ENCODE data around the gene RUNX1. TPM values are rescaled to one million over a fixed set of nuclear protein-coding genes. Genes with fewer than 3 reads are reported as not detected.

Gene RUNX1
- total and polyA plus RNA-seq, 4 donors, result 23.3 to 100 (median 33.4) TPM

DNA sequence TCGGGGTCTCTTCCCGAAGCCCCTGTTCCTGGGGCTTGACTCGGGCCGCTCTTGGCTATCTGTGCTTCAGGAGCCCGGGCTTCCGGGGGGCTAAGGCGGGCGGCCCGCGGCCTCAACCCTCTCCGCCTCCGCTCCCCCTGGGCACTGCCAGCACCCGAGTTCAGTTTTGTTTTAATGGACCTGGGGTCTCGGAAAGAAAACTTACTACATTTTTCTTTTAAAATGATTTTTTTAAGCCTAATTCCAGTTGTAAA, 158.7 kb downstream of the RUNX1 start:
- Histone ChIP-seq H3K9ac (ENCODE audit: insufficient read depth in 1 of 2, low read length in 2 of 2) (no peak overlapping the region), H3K27ac (ENCODE audit: low read depth in 1 of 2, low read length in 1 of 2) (peak overlapping the region in 1 of 2 donors; percentile 94), H3K27me3 (ENCODE audit: control insufficient read depth in 3 of 3, insufficient read depth in 3 of 3, low read length in 2 of 3) (peaks cover 0 to 64% (median 63%) of the 10 kb centered on the region in 3 donors), H3K9me3 (ENCODE audit: control insufficient read depth in 4 of 4, insufficient read depth in 3 of 4, low read length in 3 of 4) (peaks cover 0 to 2% (median 0%) of the 10 kb centered on the region in 4 donors), H3K4me1 (ENCODE audit: control insufficient read depth in 5 of 5, insufficient read depth in 5 of 5, low read length in 5 of 5) (peaks cover 0 to 27% (median 0%) of the 10 kb centered on the region in 5 donors), H3K4me3 (no peak overlapping the region), H3K36me3 (ENCODE audit: control insufficient read depth in 4 of 4, insufficient read depth in 4 of 4, low read length in 4 of 4) (no peaks in the 10 kb centered on the region)
- ATAC-seq (ENCODE audit: insufficient read depth, low FRiP score) (no peak), DNase-seq (no peak)
- 12 to 19% methylated on average over 12 to 14 of the region's 14 CpGs for WGBS, 2 donors
- TF ChIP-seq, protein P1, sequence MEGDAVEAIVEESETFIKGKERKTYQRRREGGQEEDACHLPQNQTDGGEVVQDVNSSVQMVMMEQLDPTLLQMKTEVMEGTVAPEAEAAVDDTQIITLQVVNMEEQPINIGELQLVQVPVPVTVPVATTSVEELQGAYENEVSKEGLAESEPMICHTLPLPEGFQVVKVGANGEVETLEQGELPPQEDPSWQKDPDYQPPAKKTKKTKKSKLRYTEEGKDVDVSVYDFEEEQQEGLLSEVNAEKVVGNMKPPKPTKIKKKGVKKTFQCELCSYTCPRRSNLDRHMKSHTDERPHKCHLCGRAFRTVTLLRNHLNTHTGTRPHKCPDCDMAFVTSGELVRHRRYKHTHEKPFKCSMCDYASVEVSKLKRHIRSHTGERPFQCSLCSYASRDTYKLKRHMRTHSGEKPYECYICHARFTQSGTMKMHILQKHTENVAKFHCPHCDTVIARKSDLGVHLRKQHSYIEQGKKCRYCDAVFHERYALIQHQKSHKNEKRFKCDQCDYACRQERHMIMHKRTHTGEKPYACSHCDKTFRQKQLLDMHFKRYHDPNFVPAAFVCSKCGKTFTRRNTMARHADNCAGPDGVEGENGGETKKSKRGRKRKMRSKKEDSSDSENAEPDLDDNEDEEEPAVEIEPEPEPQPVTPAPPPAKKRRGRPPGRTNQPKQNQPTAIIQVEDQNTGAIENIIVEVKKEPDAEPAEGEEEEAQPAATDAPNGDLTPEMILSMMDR (IDR thresholded peaks at IDR 0.05; ENCODE audit: control extremely low read depth, extremely low read depth), result no peak

DNA sequence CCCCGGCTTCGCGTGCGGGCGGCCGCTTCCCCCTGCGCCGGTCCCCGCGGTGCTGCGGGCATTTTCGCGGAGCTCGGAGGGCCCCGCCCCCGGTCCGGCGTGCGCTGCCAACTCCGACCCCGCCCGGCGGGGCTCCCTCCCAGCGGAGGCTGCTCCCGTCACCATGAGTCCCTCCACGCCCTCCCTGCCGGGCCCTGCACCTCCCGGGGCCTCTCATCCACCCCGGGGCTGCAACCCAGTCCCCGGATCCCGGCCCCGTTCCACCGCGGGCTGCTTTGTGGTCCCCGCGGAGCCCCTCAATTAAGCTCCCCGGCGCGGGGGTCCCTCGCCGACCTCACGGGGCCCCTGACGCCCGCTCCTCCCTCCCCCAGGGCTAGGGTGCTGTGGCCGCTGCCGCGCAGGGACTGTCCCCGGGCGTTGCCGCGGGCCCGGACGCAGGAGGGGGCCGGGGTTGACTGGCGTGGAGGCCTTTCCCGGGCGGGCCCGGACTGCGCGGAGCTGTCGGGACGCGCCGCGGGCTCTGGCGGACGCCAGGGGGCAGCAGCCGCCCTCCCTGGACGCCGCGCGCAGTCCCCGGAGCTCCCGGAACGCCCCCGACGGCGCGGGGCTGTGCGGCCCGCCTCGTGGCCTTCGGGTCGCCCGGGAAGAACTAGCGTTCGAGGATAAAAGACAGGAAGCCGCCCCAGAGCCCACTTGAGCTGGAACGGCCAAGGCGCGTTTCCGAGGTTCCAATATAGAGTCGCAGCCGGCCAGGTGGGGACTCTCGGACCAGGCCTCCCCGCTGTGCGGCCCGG, 159.2 kb downstream of the RUNX1 start:
- ATAC-seq (ENCODE audit: insufficient read depth, low FRiP score), result peak; percentile 68
- H3K27me3 ChIP-seq (ENCODE audit: control insufficient read depth in 3 of 3, insufficient read depth in 3 of 3, low read length in 2 of 3), result peaks cover 0 to 67% (median 64%) of the 10 kb centered on the region in 3 donors
- peak overlapping the region; percentile 88 to 94 for H3K27ac ChIP-seq (ENCODE audit: low read depth in 1 of 2, low read length in 1 of 2)
- DNase-seq, result peak; percentile 80 to 89 (median 86)
- H3K36me3 ChIP-seq (ENCODE audit: control insufficient read depth in 4 of 4, insufficient read depth in 4 of 4, low read length in 4 of 4), result no peaks in the 10 kb centered on the region
- peaks cover 0 to 2% (median 0%) of the 10 kb centered on the region in 4 donors for H3K9me3 ChIP-seq (ENCODE audit: control insufficient read depth in 4 of 4, insufficient read depth in 3 of 4, low read length in 3 of 4)
- 1% methylated on average over 81 to 98 of the region's 98 CpGs for WGBS, 2 donors
- peak overlapping the region; percentile 58 for H3K4me3 ChIP-seq
- H3K4me1 ChIP-seq (ENCODE audit: control insufficient read depth in 5 of 5, insufficient read depth in 5 of 5, low read length in 5 of 5), result peaks cover 0 to 27% (median 0%) of the 10 kb centered on the region in 5 donors
- H3K9ac ChIP-seq (ENCODE audit: insufficient read depth in 1 of 2, low read length in 2 of 2), result peak overlapping the region in 1 of 2 donors; percentile 50
- TF ChIP-seq, protein P1 (IDR thresholded peaks at IDR 0.05; ENCODE audit: control extremely low read depth, extremely low read depth), result peak; percentile 68

DNA sequence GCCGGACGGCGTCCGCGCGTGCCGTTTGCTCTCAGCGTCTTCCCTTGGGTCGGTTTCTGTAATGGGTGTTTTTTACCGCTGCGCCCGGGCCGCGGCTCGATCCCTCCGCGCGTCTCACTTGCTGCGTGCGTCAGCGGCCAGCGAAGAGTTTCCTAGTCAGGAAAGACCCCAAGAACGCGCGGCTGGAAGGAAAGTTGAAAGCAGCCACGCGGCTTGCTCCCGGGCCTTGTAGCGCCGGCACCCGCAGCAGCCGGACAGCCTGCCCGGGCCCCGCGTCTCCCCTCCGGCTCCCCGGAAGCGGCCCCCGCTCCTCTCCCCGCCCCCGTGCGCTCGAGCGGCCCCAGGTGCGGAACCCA, 159.8 kb downstream of the RUNX1 start:
- H3K27me3 ChIP-seq (ENCODE audit: control insufficient read depth in 3 of 3, insufficient read depth in 3 of 3, low read length in 2 of 3), result peaks cover 0 to 66% (median 64%) of the 10 kb centered on the region in 3 donors
- peaks cover 0 to 2% (median 0%) of the 10 kb centered on the region in 4 donors for H3K9me3 ChIP-seq (ENCODE audit: control insufficient read depth in 4 of 4, insufficient read depth in 3 of 4, low read length in 3 of 4)
- ATAC-seq (ENCODE audit: insufficient read depth, low FRiP score) (peak; percentile 1), DNase-seq (peak; percentile 69 to 77 (median 70))
- H3K27ac ChIP-seq (ENCODE audit: low read depth in 1 of 2, low read length in 1 of 2), result peak overlapping the region; percentile 88 to 94
- WGBS, 2 donors, result 0% methylated on average over 32 to 45 of the region's 45 CpGs
- H3K36me3 ChIP-seq (ENCODE audit: control insufficient read depth in 4 of 4, insufficient read depth in 4 of 4, low read length in 4 of 4), result no peaks in the 10 kb centered on the region
- H3K4me1 ChIP-seq (ENCODE audit: control insufficient read depth in 5 of 5, insufficient read depth in 5 of 5, low read length in 5 of 5), result peaks cover 0 to 27% (median 0%) of the 10 kb centered on the region in 5 donors
- peak overlapping the region; percentile 58 for H3K4me3 ChIP-seq
- TF ChIP-seq, protein P1 (IDR thresholded peaks at IDR 0.05; ENCODE audit: control extremely low read depth, extremely low read depth), result no peak
- H3K9ac ChIP-seq (ENCODE audit: insufficient read depth in 1 of 2, low read length in 2 of 2), result no peak overlapping the region

Measured in lung (tissue), 12 donors.